ENCODE results near the gene TNFRSF1B.
A peak's percentile ranks its signal among the peaks of the same experiment; 100 is the strongest.

Gene TNFRSF1B

GRCh38 chr1:12135612-12136011, 31.2 kb upstream of the TNFRSF1B start:
- no peak for TF ChIP-seq POLR2A (IDR thresholded peaks at IDR 0.05; ENCODE audit: low read depth, low read length)
- DNase-seq (ENCODE audit: insufficient read length, low spot score) (no peak), FAIRE-seq (no peak)

GRCh38 chr1:12136916-12137610, 29.7 kb upstream of the TNFRSF1B start:
- TF ChIP-seq POLR2A (IDR thresholded peaks at IDR 0.05; ENCODE audit: low read depth, low read length), result no peak
- FAIRE-seq, result no peak
- no peak for DNase-seq (ENCODE audit: insufficient read length, low spot score)

DNA sequence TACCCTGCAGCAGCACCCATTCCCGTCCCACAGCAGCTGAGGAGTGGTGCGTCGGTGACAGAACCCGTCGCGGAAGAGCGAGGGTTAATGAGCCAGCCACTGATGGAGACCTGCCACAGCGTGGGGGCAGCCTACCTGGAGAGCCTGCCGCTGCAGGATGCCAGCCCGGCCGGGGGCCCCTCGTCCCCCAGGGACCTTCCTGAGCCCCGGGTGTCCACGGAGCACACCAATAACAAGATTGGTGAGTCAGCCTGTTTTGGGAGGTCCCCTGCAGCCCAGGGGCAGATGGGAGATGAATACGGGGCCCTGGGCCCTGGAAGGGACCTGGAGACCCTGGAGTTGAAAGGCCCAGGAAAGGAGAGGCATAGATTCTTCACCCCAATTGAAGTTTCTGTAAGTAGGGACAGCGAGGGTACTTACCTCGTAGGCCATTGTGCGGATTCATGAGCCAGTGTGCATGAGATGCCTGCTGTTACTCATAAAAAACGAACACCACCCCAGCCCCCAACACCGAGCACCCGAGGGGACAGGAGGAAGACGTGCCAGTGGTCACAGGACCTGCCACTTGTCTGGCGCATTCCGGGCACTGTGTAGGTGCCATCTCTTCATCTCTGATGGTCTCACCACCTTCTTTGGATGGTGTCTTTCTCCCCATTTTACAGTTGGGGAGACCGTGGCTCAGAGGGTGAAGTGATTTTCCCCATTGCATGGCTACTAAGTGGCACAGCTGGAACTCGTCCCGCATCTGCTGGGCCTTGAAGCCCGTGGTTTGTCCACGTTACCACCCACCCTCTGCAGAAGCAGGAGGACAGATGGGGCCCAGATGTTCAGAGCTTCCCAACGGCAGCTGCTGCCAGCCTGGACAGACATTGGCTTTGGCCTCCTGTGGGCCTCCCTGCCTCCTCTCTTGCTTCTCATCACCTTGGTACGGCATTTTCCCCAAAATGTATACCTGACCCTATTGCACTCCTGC, 28.3 kb upstream of the TNFRSF1B start:
- TF ChIP-seq POLR2A (IDR thresholded peaks at IDR 0.05; ENCODE audit: low read depth, low read length), result no peak
- DNase-seq (ENCODE audit: insufficient read length, low spot score), result no peak
- FAIRE-seq, result no peak

- no peak for TF ChIP-seq POLR2A (IDR thresholded peaks at IDR 0.05; ENCODE audit: low read depth, low read length)
- DNase-seq (ENCODE audit: insufficient read length, low spot score) (no peak), FAIRE-seq (no peak)
Measured at GRCh38 chr1:12140016-12140415, 26.8 kb upstream of the TNFRSF1B start.

- FAIRE-seq, result no peak
- no peak for TF ChIP-seq POLR2A (IDR thresholded peaks at IDR 0.05; ENCODE audit: low read depth, low read length)
- no peak for DNase-seq (ENCODE audit: insufficient read length, low spot score)
Measured at GRCh38 chr1:12140515-12141162, 26.2 kb upstream of the TNFRSF1B start.

DNA sequence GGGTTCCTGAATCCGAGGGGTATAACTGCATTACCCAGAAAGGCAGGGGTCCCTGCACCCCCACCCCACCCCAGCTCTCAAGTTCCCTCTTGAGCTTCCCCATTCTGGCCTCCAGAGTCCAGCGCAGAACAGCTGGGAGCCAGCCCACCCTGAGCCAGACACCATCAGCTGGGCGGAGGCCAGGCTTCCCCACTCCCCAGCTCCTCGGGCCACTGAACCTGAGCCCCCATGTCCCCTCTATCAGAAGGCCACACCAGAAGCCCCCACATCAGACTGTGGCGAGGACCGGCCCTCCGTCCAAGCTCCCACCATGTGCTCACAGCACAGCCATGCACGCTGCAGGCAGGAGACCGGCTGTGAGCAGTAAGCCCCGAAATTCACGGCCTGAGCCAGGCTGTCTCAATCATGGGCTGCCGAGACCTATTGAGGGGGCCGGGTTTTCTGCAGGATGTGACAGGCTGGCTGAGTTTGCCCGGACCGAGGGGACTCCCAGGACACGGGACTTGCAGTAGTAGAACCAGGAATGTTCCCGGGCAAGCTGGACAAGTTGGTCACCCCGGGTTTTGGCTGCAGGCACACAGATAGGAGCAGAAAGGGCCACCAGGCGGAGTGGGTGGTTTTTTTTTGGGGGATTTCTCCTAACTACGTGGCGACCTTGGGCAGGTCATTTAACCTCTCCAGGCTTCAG, 25.5 kb upstream of the TNFRSF1B start:
- no peak for TF ChIP-seq POLR2A (IDR thresholded peaks at IDR 0.05; ENCODE audit: low read depth, low read length)
- FAIRE-seq, result no peak
- no peak for DNase-seq (ENCODE audit: insufficient read length, low spot score)

DNA sequence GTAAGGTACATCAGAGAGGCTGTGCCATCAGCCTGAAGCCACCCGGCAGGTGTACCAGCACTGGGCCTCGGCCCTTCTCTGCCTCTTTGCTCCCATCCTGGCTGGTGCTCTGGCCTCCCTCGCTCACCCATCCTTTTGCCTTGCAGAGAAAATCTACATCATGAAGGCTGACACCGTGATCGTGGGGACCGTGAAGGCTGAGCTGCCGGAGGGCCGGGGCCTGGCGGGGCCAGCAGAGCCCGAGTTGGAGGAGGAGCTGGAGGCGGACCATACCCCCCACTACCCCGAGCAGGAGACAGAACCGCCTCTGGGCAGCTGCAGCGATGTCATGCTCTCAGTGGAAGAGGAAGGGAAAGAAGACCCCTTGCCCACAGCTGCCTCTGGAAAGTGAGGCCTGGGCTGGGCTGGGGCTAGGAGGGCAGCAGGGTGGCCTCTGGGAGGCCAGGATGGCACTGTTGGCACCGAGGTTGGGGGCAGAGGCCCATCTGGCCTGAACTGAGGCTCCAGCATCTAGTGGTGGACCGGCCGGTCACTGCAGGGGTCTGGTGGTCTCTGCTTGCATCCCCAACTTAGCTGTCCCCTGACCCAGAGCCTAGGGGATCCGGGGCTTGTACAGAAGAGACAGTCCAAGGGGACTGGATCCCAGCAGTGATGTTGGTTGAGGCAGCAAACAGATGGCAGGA, 24.5 kb upstream of the TNFRSF1B start:
- FAIRE-seq (no peak), DNase-seq (ENCODE audit: insufficient read length, low spot score) (no peak)
- no peak for TF ChIP-seq POLR2A (IDR thresholded peaks at IDR 0.05; ENCODE audit: low read depth, low read length)

- DNase-seq (ENCODE audit: insufficient read length, low spot score) (no peak), FAIRE-seq (no peak)
- no peak for TF ChIP-seq POLR2A (IDR thresholded peaks at IDR 0.05; ENCODE audit: low read depth, low read length)
Measured at GRCh38 chr1:12142891-12143630, 23.7 kb upstream of the TNFRSF1B start.

GRCh38 chr1:12143631-12144155, 23.1 kb upstream of the TNFRSF1B start:
- no peak for TF ChIP-seq POLR2A (IDR thresholded peaks at IDR 0.05; ENCODE audit: low read depth, low read length)
- DNase-seq (ENCODE audit: insufficient read length, low spot score) (peak; percentile 80), FAIRE-seq (peak; percentile 75)

- no peak for FAIRE-seq
- DNase-seq (ENCODE audit: insufficient read length, low spot score), result no peak
- no peak for TF ChIP-seq POLR2A (IDR thresholded peaks at IDR 0.05; ENCODE audit: low read depth, low read length)
Measured at GRCh38 chr1:12144236-12144635, 22.6 kb upstream of the TNFRSF1B start.

- DNase-seq (ENCODE audit: insufficient read length, low spot score) (no peak), FAIRE-seq (no peak)
- no peak for TF ChIP-seq POLR2A (IDR thresholded peaks at IDR 0.05; ENCODE audit: low read depth, low read length)
Measured at GRCh38 chr1:12144969-12145368, 21.8 kb upstream of the TNFRSF1B start.

- no peak for FAIRE-seq
- no peak for DNase-seq (ENCODE audit: insufficient read length, low spot score)
- no peak for TF ChIP-seq POLR2A (IDR thresholded peaks at IDR 0.05; ENCODE audit: low read depth, low read length)
Measured at GRCh38 chr1:12145616-12146342, 21.0 kb upstream of the TNFRSF1B start.

Data from H54 (cell line).